CD4-positive, alpha-beta T cell (primary cell): Measurements from ENCODE around the gene NEK7. TPM values are rescaled to one million over a fixed set of nuclear protein-coding genes. Genes with fewer than 3 reads are reported as not detected.

Experiments
- ATAC-seq: fragments of 200-7000 bp; cut with Tn5 transposase; one replicate; pipeline ENCODE4 v1.10.0; 2022; ENCODE audit warnings: mild to moderate bottlenecking; ENCODE audit not compliant: poor library complexity
- CTCF ChIA-PET: fragments of 350-600 bp; sonication (Branson Sonifier 250); formaldehyde crosslinking; loops from one replicate; lab custom pipeline; 2021; ENCODE audit warnings: antibody characterized with exemption, inconsistent platforms; lab: Charles Lee
- POLR2A ChIA-PET: fragments of 350-600 bp; sonication (Branson Sonifier 250); formaldehyde crosslinking; loops from one replicate; lab custom pipeline; 2021; ENCODE audit warnings: antibody characterized with exemption, inconsistent platforms; lab: Charles Lee
- DNase-seq, 14 experiments: peaks; one replicate each; pipeline ENCODE4 v3.0.0-alpha.2; 2013 to 2020; ENCODE audit warnings: mixed read lengths in 2 of 14
- H3K27ac ChIP-seq, 2 donors: one replicate each; pipeline versions ENCODE4 v1.5.1 to v1.7.0; 2013; ENCODE audit warnings: low read length in 2 of 2, low read depth in 1 of 2, mild to moderate bottlenecking in 1 of 2
- H3K27me3 ChIP-seq, 2 experiments: 1 replicate in 1 of 2; 2 replicates in 1 of 2; pipeline versions ENCODE4 v1.6.1 to v1.7.0; 2013; ENCODE audit warnings: low read length in 2 of 2, control low read depth in 1 of 2, mild to moderate bottlenecking in 1 of 2, moderate library complexity in 1 of 2; ENCODE audit not compliant: insufficient read depth in 2 of 2, control insufficient read depth in 1 of 2
- H3K36me3 ChIP-seq: one replicate; pipeline ENCODE4 v1.6.1; 2013; ENCODE audit warnings: low read length, control low read depth; ENCODE audit not compliant: insufficient read depth
- H3K4me1 ChIP-seq: one replicate; pipeline ENCODE4 v1.6.1; 2013; ENCODE audit warnings: low read length, control low read depth; ENCODE audit not compliant: insufficient read depth
- H3K4me3 ChIP-seq: one replicate; pipeline ENCODE4 v1.5.1; 2013; ENCODE audit warnings: mild to moderate bottlenecking, low read length, moderate library complexity
- H3K9me3 ChIP-seq, 2 experiments: 1 replicate in 1 of 2; 2 replicates in 1 of 2; pipeline versions ENCODE4 v1.6.1 to v1.7.0; 2013; ENCODE audit warnings: low read length in 2 of 2, mild to moderate bottlenecking in 2 of 2, control low read depth in 1 of 2, moderate library complexity in 1 of 2; ENCODE audit not compliant: control insufficient read depth in 1 of 2, insufficient read depth in 1 of 2
- H3K27ac Mint-ChIP-seq: one replicate; pipeline ENCODE4 v1.8.0; 2020; ENCODE audit warnings: mixed read lengths
- H3K27me3 Mint-ChIP-seq: one replicate; pipeline ENCODE4 v1.8.0; 2021; ENCODE audit warnings: mixed read lengths
- H3K36me3 Mint-ChIP-seq: one replicate; pipeline ENCODE4 v1.8.0; 2021; ENCODE audit warnings: low read depth, mixed read lengths
- H3K4me1 Mint-ChIP-seq: one replicate; pipeline ENCODE4 v1.8.0; 2021; ENCODE audit warnings: low read depth, mixed read lengths
- H3K4me3 Mint-ChIP-seq: one replicate; pipeline ENCODE4 v1.8.0; 2020; ENCODE audit warnings: mild to moderate bottlenecking, mixed read lengths
- H3K9me3 Mint-ChIP-seq: one replicate; pipeline ENCODE4 v1.8.0; 2020; ENCODE audit warnings: mixed read lengths
- CTCF ChIP-seq: fragments of 200-600 bp; IDR thresholded peaks from one replicate; pipeline ENCODE4 v1.8.0; 2022; ENCODE audit warnings: antibody characterized with exemption, mild to moderate bottlenecking
- intact Hi-C, 2 experiments: fragments of 100-400 bp; cut with DNase I in 1 of 2; cut with micrococcal nuclease in 1 of 2; formaldehyde crosslinking; loops; one replicate each; pipeline versions ENCODE4 v1.15.1 to v1.9.0; 2023 to 2025; cut with DNase I, micrococcal nuclease
- total RNA-seq, 174 experiments: library from RNA in 2 of 174; stranded (reverse) in 2 of 174; gene quantifications; one replicate each; pipeline ENCODE4 v1.2.3 and lab custom pipeline; 2021 to 2026

NEK7 gene
- total RNA-seq, 2 experiments from 2014 or later: 11.8 to 13.0 TPM

GRCh38 chr1:198295225-198295624, 138.4 kb downstream of the NEK7 start:
- Histone ChIP-seq H3K36me3 (peaks cover 34% of the 10 kb centered on the region), H3K4me1 (no peaks in the 10 kb centered on the region), H3K27me3 (no peaks in the 10 kb centered on the region), H3K4me3 (no peak overlapping the region), H3K9me3 (no peaks in the 10 kb centered on the region), H3K27ac (no peak overlapping the region)
- ChIA-PET POLR2A (no interaction called here), CTCF (interaction anchor here (0.5 kb wide), 1 partner anchor 283 kb away, joined by 3 read pairs; no protein-coding TSS in a partner anchor)
- H3K27me3 Mint-ChIP-seq: no peaks in the 10 kb centered on the region
- H3K27ac Mint-ChIP-seq: no peak overlapping the region
- peaks cover 11% of the 10 kb centered on the region for H3K4me1 Mint-ChIP-seq
- no peak for DNase-seq
- H3K36me3 Mint-ChIP-seq: peaks cover 66% of the 10 kb centered on the region
- H3K9me3 Mint-ChIP-seq: no peaks in the 10 kb centered on the region
- H3K4me3 Mint-ChIP-seq: no peak overlapping the region
- intact Hi-C loops: loop anchor here (10.0 kb wide), 2 partner anchors 400 to 430 kb away; no protein-coding TSS in a partner anchor
- ATAC-seq: no peak
- TF ChIP-seq CTCF: no peak

GRCh38 chr1:198295971-198296370, 139.2 kb downstream of the NEK7 start:
- H3K36me3 ChIP-seq: peaks cover 37% of the 10 kb centered on the region

GRCh38 chr1:198297281-198297680, 140.5 kb downstream of the NEK7 start:
- no peaks in the 10 kb centered on the region for H3K4me1 Mint-ChIP-seq
- no peaks in the 10 kb centered on the region for H3K27me3 Mint-ChIP-seq
- ATAC-seq: no peak
- no peaks in the 10 kb centered on the region for H3K9me3 Mint-ChIP-seq
- no peaks in the 10 kb centered on the region for H3K4me1 ChIP-seq
- DNase-seq: no peak
- no peak overlapping the region for H3K27ac Mint-ChIP-seq
- intact Hi-C loops: loop anchor here (10.0 kb wide), 2 partner anchors 398 to 428 kb away; no protein-coding TSS in a partner anchor
- peaks cover 37% of the 10 kb centered on the region for H3K36me3 ChIP-seq
- no peak overlapping the region for H3K4me3 Mint-ChIP-seq
- POLR2A ChIA-PET: no interaction called here
- no peaks in the 10 kb centered on the region for H3K27me3 ChIP-seq
- H3K27ac ChIP-seq: no peak overlapping the region
- H3K9me3 ChIP-seq: no peaks in the 10 kb centered on the region
- TF ChIP-seq CTCF: no peak
- CTCF ChIA-PET: no interaction called here
- peaks cover 82% of the 10 kb centered on the region for H3K36me3 Mint-ChIP-seq
- H3K4me3 ChIP-seq: no peak overlapping the region

More at GRCh38 chr1:198295971-198296370, 139.2 kb downstream of the NEK7 start:
- ATAC-seq (no peak), DNase-seq (no peak)
- Histone ChIP-seq H3K27ac (no peak overlapping the region), H3K27me3 (no peaks in the 10 kb centered on the region), H3K4me1 (no peaks in the 10 kb centered on the region), H3K9me3 (no peaks in the 10 kb centered on the region), H3K4me3 (no peak overlapping the region)
- Mint-ChIP-seq H3K4me1 (peaks cover 8% of the 10 kb centered on the region), H3K4me3 (no peak overlapping the region), H3K36me3 (peaks cover 70% of the 10 kb centered on the region), H3K9me3 (no peaks in the 10 kb centered on the region), H3K27ac (no peak overlapping the region), H3K27me3 (no peaks in the 10 kb centered on the region)
- intact Hi-C loops: loop anchor here (10.0 kb wide), 2 partner anchors 399 to 429 kb away; no protein-coding TSS in a partner anchor
- POLR2A ChIA-PET: no interaction called here
- no peak for TF ChIP-seq CTCF
- CTCF ChIA-PET: no interaction called here
